ENCODE measurements around the gene ZNF814. TPM values are rescaled to one million over a fixed set of nuclear protein-coding genes. Genes with fewer than 3 reads are reported as not detected.
A peak's percentile ranks its signal among the peaks of the same experiment; 100 is the strongest.
"Not testable (repeated sequence)": the region's sequence is repeated elsewhere in the genome, so short reads cannot be mapped to it uniquely, and the experiment has no call there.

ZNF814 gene
- total RNA-seq, 1 donor from 2014 or later = 34.7 TPM

- not testable (repeated sequence) for H3K4me3 Mint-ChIP-seq (ENCODE audit: unreplicated experiment); H3K27ac ChIP-seq (ENCODE audit: low read depth, low read length); H3K4me3 ChIP-seq (ENCODE audit: insufficient read depth, low read depth, low read length); H4K20me1 ChIP-seq (ENCODE audit: insufficient read depth, low read length); H3K4me2 ChIP-seq (ENCODE audit: low read length); DNase-seq (ENCODE audit: low read depth); H2AFZ ChIP-seq (ENCODE audit: low read depth, low read length); H3K9ac ChIP-seq (ENCODE audit: low read length); H3K27me3 ChIP-seq (ENCODE audit: insufficient read depth, low read length); H3K27me3 Mint-ChIP-seq (ENCODE audit: low read depth, unreplicated experiment); H3K4me1 Mint-ChIP-seq (ENCODE audit: low read depth, unreplicated experiment); H3K4me1 ChIP-seq (ENCODE audit: insufficient read depth, low read length)
- peaks cover 59% of the 10 kb centered on the region for H3K9me3 ChIP-seq (ENCODE audit: insufficient read depth, low read depth, low read length)
- peaks cover 12% of the 10 kb centered on the region for H3K36me3 ChIP-seq (ENCODE audit: insufficient read depth, low read length)
- H3K27ac Mint-ChIP-seq (ENCODE audit: unreplicated experiment) = peak overlapping the region; percentile 19
- peak; percentile 43 for FAIRE-seq
- H3K9me3 Mint-ChIP-seq (ENCODE audit: unreplicated experiment) = peaks cover 45% of the 10 kb centered on the region
- peaks cover 64% of the 10 kb centered on the region for H3K36me3 Mint-ChIP-seq (ENCODE audit: low read depth, unreplicated experiment)
- peaks cover 12% of the 10 kb centered on the region for H3K79me2 ChIP-seq (ENCODE audit: insufficient read depth, low read length)
These were observed 14.7 kb downstream of the ZNF814 start for GRCh38 chr19:57873883-57874799.

DNA sequence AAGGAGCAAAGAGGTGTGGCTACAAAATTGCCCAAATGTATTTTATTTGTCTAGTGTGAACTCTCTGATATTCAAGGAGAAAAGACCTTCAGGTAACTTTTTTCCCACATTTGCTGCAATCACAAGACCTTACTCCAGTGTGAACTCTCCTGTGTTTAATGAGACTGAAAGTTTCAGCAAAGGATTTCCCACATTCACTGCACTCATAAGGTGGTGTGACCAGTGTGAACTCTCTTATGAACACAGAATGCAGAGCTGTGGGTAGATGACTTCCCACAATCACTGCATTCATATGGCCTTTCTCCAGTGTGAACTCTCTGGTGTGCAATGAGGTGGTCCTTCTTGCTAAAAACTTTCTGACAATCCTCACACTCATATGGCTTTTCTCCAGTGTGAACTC is 16.4 kb downstream of the ZNF814 start:
- Histone ChIP-seq H3K9ac (ENCODE audit: low read length) (no peak overlapping the region), H3K79me2 (ENCODE audit: insufficient read depth, low read length) (peaks cover 12% of the 10 kb centered on the region), H3K27ac (ENCODE audit: low read depth, low read length) (no peak overlapping the region), H2AFZ (ENCODE audit: low read depth, low read length) (no peak overlapping the region), H4K20me1 (ENCODE audit: insufficient read depth, low read length) (no peaks in the 10 kb centered on the region), H3K9me3 (ENCODE audit: insufficient read depth, low read depth, low read length) (peaks cover 65% of the 10 kb centered on the region), H3K36me3 (ENCODE audit: insufficient read depth, low read length) (peaks cover 18% of the 10 kb centered on the region), H3K27me3 (ENCODE audit: insufficient read depth, low read length) (no peaks in the 10 kb centered on the region), H3K4me2 (ENCODE audit: low read length) (no peak overlapping the region), H3K4me1 (ENCODE audit: insufficient read depth, low read length) (no peaks in the 10 kb centered on the region), H3K4me3 (ENCODE audit: insufficient read depth, low read depth, low read length) (no peak overlapping the region)
- no peaks in the 10 kb centered on the region for H3K27me3 Mint-ChIP-seq (ENCODE audit: low read depth, unreplicated experiment)
- TF ChIP-seq EZH2 (IDR thresholded peaks at IDR 0.05; ENCODE audit: insufficient read depth, low read length) (no peak), CTCF (IDR thresholded peaks at IDR 0.05; ENCODE audit: insufficient read depth, low read depth, low read length) (no peak)
- peaks cover 3% of the 10 kb centered on the region for H3K4me1 Mint-ChIP-seq (ENCODE audit: low read depth, unreplicated experiment)
- H3K36me3 Mint-ChIP-seq (ENCODE audit: low read depth, unreplicated experiment) = peaks cover 68% of the 10 kb centered on the region
- peaks cover 43% of the 10 kb centered on the region for H3K9me3 Mint-ChIP-seq (ENCODE audit: unreplicated experiment)
- H3K4me3 Mint-ChIP-seq (ENCODE audit: unreplicated experiment) = no peak overlapping the region
- no peak for FAIRE-seq
- no peak overlapping the region for H3K27ac Mint-ChIP-seq (ENCODE audit: unreplicated experiment)
- DNase-seq (ENCODE audit: low read depth) = no peak

- FAIRE-seq = no peak
These were observed 18.6 kb downstream of the ZNF814 start for GRCh38 chr19:57870225-57870624.

GRCh38 chr19:57869655-57870054 is 19.2 kb downstream of the ZNF814 start:
- H3K79me2 ChIP-seq (ENCODE audit: insufficient read depth, low read length); H3K4me1 ChIP-seq (ENCODE audit: insufficient read depth, low read length); H3K4me1 Mint-ChIP-seq (ENCODE audit: low read depth, unreplicated experiment); H4K20me1 ChIP-seq (ENCODE audit: insufficient read depth, low read length); H3K4me3 Mint-ChIP-seq (ENCODE audit: unreplicated experiment); H3K27ac ChIP-seq (ENCODE audit: low read depth, low read length); H3K9ac ChIP-seq (ENCODE audit: low read length); H3K4me2 ChIP-seq (ENCODE audit: low read length); H3K4me3 ChIP-seq (ENCODE audit: insufficient read depth, low read depth, low read length); DNase-seq (ENCODE audit: low read depth); H3K27ac Mint-ChIP-seq (ENCODE audit: unreplicated experiment); H3K27me3 Mint-ChIP-seq (ENCODE audit: low read depth, unreplicated experiment); H3K27me3 ChIP-seq (ENCODE audit: insufficient read depth, low read length); H2AFZ ChIP-seq (ENCODE audit: low read depth, low read length); FAIRE-seq: not testable (repeated sequence)
- Histone ChIP-seq H3K9me3 (ENCODE audit: insufficient read depth, low read depth, low read length) (peaks cover 66% of the 10 kb centered on the region), H3K36me3 (ENCODE audit: insufficient read depth, low read length) (peaks cover 37% of the 10 kb centered on the region)
- H3K9me3 Mint-ChIP-seq (ENCODE audit: unreplicated experiment) = peaks cover 33% of the 10 kb centered on the region
- peaks cover 53% of the 10 kb centered on the region for H3K36me3 Mint-ChIP-seq (ENCODE audit: low read depth, unreplicated experiment)

More at GRCh38 chr19:57870225-57870624, 18.6 kb downstream of the ZNF814 start:
- Mint-ChIP-seq H3K27me3 (ENCODE audit: low read depth, unreplicated experiment) (no peaks in the 10 kb centered on the region), H3K4me1 (ENCODE audit: low read depth, unreplicated experiment) (peaks cover 3% of the 10 kb centered on the region), H3K4me3 (ENCODE audit: unreplicated experiment) (no peak overlapping the region), H3K36me3 (ENCODE audit: low read depth, unreplicated experiment) (peaks cover 56% of the 10 kb centered on the region), H3K9me3 (ENCODE audit: unreplicated experiment) (peaks cover 34% of the 10 kb centered on the region), H3K27ac (ENCODE audit: unreplicated experiment) (no peak overlapping the region)
- H3K4me3 ChIP-seq (ENCODE audit: insufficient read depth, low read depth, low read length) = no peak overlapping the region
- no peaks in the 10 kb centered on the region for H3K4me1 ChIP-seq (ENCODE audit: insufficient read depth, low read length)
- H3K9ac ChIP-seq (ENCODE audit: low read length) = no peak overlapping the region
- no peaks in the 10 kb centered on the region for H3K27me3 ChIP-seq (ENCODE audit: insufficient read depth, low read length)
- peaks cover 68% of the 10 kb centered on the region for H3K9me3 ChIP-seq (ENCODE audit: insufficient read depth, low read depth, low read length)
- peaks cover 4% of the 10 kb centered on the region for H3K79me2 ChIP-seq (ENCODE audit: insufficient read depth, low read length)
- no peak overlapping the region for H3K27ac ChIP-seq (ENCODE audit: low read depth, low read length)
- H3K36me3 ChIP-seq (ENCODE audit: insufficient read depth, low read length) = peaks cover 32% of the 10 kb centered on the region
- no peaks in the 10 kb centered on the region for H4K20me1 ChIP-seq (ENCODE audit: insufficient read depth, low read length)
- TF ChIP-seq EZH2 (IDR thresholded peaks at IDR 0.05; ENCODE audit: insufficient read depth, low read length) = no peak
- no peak for TF ChIP-seq CTCF (IDR thresholded peaks at IDR 0.05; ENCODE audit: insufficient read depth, low read depth, low read length)
- no peak for DNase-seq (ENCODE audit: low read depth)
- no peak overlapping the region for H2AFZ ChIP-seq (ENCODE audit: low read depth, low read length)
- H3K4me2 ChIP-seq (ENCODE audit: low read length) = no peak overlapping the region
